Measurements from ENCODE around the gene TNFRSF8.
A peak's percentile ranks its signal among the peaks of the same experiment; 100 is the strongest.

The TNFRSF8 gene

GRCh38 chr1:12140515-12141162 lies 77.5 kb downstream of the TNFRSF8 start:
- H3K4me3 ChIP-seq (ENCODE audit: low read depth, low read length), result no peak overlapping the region
- in situ Hi-C loops (cut with HindIII; ENCODE audit: low sequenced_read_pairs), result no loop called here
- TF ChIP-seq, protein P1, sequence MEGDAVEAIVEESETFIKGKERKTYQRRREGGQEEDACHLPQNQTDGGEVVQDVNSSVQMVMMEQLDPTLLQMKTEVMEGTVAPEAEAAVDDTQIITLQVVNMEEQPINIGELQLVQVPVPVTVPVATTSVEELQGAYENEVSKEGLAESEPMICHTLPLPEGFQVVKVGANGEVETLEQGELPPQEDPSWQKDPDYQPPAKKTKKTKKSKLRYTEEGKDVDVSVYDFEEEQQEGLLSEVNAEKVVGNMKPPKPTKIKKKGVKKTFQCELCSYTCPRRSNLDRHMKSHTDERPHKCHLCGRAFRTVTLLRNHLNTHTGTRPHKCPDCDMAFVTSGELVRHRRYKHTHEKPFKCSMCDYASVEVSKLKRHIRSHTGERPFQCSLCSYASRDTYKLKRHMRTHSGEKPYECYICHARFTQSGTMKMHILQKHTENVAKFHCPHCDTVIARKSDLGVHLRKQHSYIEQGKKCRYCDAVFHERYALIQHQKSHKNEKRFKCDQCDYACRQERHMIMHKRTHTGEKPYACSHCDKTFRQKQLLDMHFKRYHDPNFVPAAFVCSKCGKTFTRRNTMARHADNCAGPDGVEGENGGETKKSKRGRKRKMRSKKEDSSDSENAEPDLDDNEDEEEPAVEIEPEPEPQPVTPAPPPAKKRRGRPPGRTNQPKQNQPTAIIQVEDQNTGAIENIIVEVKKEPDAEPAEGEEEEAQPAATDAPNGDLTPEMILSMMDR (IDR thresholded peaks at IDR 0.05; ENCODE audit: low read depth, low read length, missing control alignments), result no peak
- no peak for DNase-seq (ENCODE audit: low read depth)

GRCh38 chr1:12141163-12141850 lies 78.2 kb downstream of the TNFRSF8 start:
- in situ Hi-C loops (cut with HindIII; ENCODE audit: low sequenced_read_pairs), result no loop called here
- DNase-seq (ENCODE audit: low read depth), result no peak
- TF ChIP-seq, protein P1 (IDR thresholded peaks at IDR 0.05; ENCODE audit: low read depth, low read length, missing control alignments), result no peak
- no peak overlapping the region for H3K4me3 ChIP-seq (ENCODE audit: low read depth, low read length)

GRCh38 chr1:12142141-12142823 lies 79.2 kb downstream of the TNFRSF8 start:
- TF ChIP-seq, protein P1 (IDR thresholded peaks at IDR 0.05; ENCODE audit: low read depth, low read length, missing control alignments), result no peak
- no peak overlapping the region for H3K4me3 ChIP-seq (ENCODE audit: low read depth, low read length)
- in situ Hi-C loops (cut with HindIII; ENCODE audit: low sequenced_read_pairs), result no loop called here
- no peak for DNase-seq (ENCODE audit: low read depth)

- no peak for DNase-seq (ENCODE audit: low read depth)
Measured at GRCh38 chr1:12142891-12143630, 80.0 kb downstream of the TNFRSF8 start.

GRCh38 chr1:12143631-12144155 lies 80.6 kb downstream of the TNFRSF8 start:
- peak; percentile 80 for DNase-seq (ENCODE audit: low read depth)
- in situ Hi-C loops (cut with HindIII; ENCODE audit: low sequenced_read_pairs), result no loop called here
- TF ChIP-seq, protein P1 (IDR thresholded peaks at IDR 0.05; ENCODE audit: low read depth, low read length, missing control alignments), result no peak
- no peak overlapping the region for H3K4me3 ChIP-seq (ENCODE audit: low read depth, low read length)

More at GRCh38 chr1:12142891-12143630, 80.0 kb downstream of the TNFRSF8 start:
- no peak overlapping the region for H3K4me3 ChIP-seq (ENCODE audit: low read depth, low read length)
- TF ChIP-seq, protein P1 (IDR thresholded peaks at IDR 0.05; ENCODE audit: low read depth, low read length, missing control alignments), result no peak
- in situ Hi-C loops (cut with HindIII; ENCODE audit: low sequenced_read_pairs), result no loop called here

GRCh38 chr1:12144236-12144635 lies 81.1 kb downstream of the TNFRSF8 start:
- TF ChIP-seq, protein P1 (IDR thresholded peaks at IDR 0.05; ENCODE audit: low read depth, low read length, missing control alignments), result no peak
- no peak for DNase-seq (ENCODE audit: low read depth)
- H3K4me3 ChIP-seq (ENCODE audit: low read depth, low read length), result no peak overlapping the region
- in situ Hi-C loops (cut with HindIII; ENCODE audit: low sequenced_read_pairs), result no loop called here
